Gastroesophageal sphincter (tissue), 3 donors: ENCODE results near the gene OR2J3.

Experiments used
- CTCF ChIP-seq, 4 experiments: fragments of 200-600 bp in 2 of 4; fragments of 450-650 bp in 2 of 4; sonication (generic) in 1 of 4; IDR thresholded peaks; one replicate each; pipeline ENCODE4 v1.5.1; 2017 to 2019; ENCODE audit warnings: antibody characterized with exemption in 4 of 4, mild to moderate bottlenecking in 2 of 4, moderate library complexity in 2 of 4
- EP300 ChIP-seq: sonication (generic); formaldehyde crosslinking; IDR thresholded peaks from one replicate; pipeline ENCODE4 v1.6.1; 2017; ENCODE audit warnings: antibody characterized with exemption, mild to moderate bottlenecking

- TF ChIP-seq EP300: no peak
- TF ChIP-seq CTCF (IDR thresholded peaks at IDR 0.05): no peak
These were observed 26.5 kb upstream of the OR2J3 start for GRCh38 chr6:29081312-29081711.
